Mesenchymal stem cell (in vitro differentiated cells and primary cell): ENCODE data around the gene CDKN1A.
"Not testable (repeated sequence)": the region's sequence is repeated elsewhere in the genome, so short reads cannot be mapped to it uniquely, and the experiment has no call there.

Source experiments
- DNase-seq: peaks from one replicate; pipeline ENCODE4 v3.0.0-alpha.2; 2013
- H2AFZ ChIP-seq: one replicate; pipeline ENCODE4 v1.6.1; 2013; ENCODE audit warnings: low read depth, mild to moderate bottlenecking, control low read depth, inconsistent platforms, low read length, moderate library complexity
- H2AK5ac ChIP-seq: 2 replicates; pipeline ENCODE4 v1.6.1; 2013; ENCODE audit warnings: low read length, moderate library complexity, mild to moderate bottlenecking, inconsistent platforms; ENCODE audit not compliant: severe bottlenecking
- H2BK120ac ChIP-seq: one replicate; pipeline ENCODE4 v1.6.1; 2013; ENCODE audit warnings: low read depth, mild to moderate bottlenecking, inconsistent platforms, low read length, moderate library complexity
- H2BK12ac ChIP-seq, 2 experiments: one replicate each; pipeline ENCODE4 v1.6.1; 2013; ENCODE audit warnings: inconsistent platforms in 2 of 2, low read length in 2 of 2, mild to moderate bottlenecking in 2 of 2, moderate library complexity in 2 of 2, control low read depth in 1 of 2
- H2BK15ac ChIP-seq: one replicate; pipeline ENCODE4 v1.6.1; 2013; ENCODE audit warnings: mild to moderate bottlenecking, low read depth, inconsistent platforms; ENCODE audit not compliant: poor library complexity, severe bottlenecking
- H2BK5ac ChIP-seq: 2 replicates; pipeline ENCODE4 v1.6.1; 2013; ENCODE audit warnings: low read depth, mild to moderate bottlenecking, low read length, control low read depth, inconsistent platforms; ENCODE audit not compliant: poor library complexity, severe bottlenecking
- H3K14ac ChIP-seq, 2 experiments: one replicate each; pipeline ENCODE4 v1.6.1; 2013; ENCODE audit warnings: inconsistent platforms in 2 of 2, low read length in 2 of 2, control low read depth in 1 of 2, mild to moderate bottlenecking in 1 of 2, moderate library complexity in 1 of 2
- H3K18ac ChIP-seq, 2 experiments: one replicate each; pipeline ENCODE4 v1.6.1; 2013; ENCODE audit warnings: inconsistent platforms in 2 of 2, low read length in 2 of 2, control low read depth in 1 of 2, low read depth in 1 of 2, mild to moderate bottlenecking in 1 of 2
- H3K23ac ChIP-seq, 2 experiments: one replicate each; pipeline ENCODE4 v1.6.1; 2013; ENCODE audit warnings: inconsistent platforms in 2 of 2, low read length in 2 of 2, mild to moderate bottlenecking in 2 of 2, moderate library complexity in 2 of 2, control low read depth in 1 of 2
- H3K27ac ChIP-seq: 2 replicates; pipeline ENCODE4 v1.5.1; 2013; ENCODE audit warnings: mild to moderate bottlenecking, moderate library complexity, low read length, control low read depth, inconsistent platforms; ENCODE audit not compliant: poor library complexity, severe bottlenecking
- H3K27me3 ChIP-seq, 2 experiments: 2 replicates each; pipeline versions ENCODE4 v1.6.1 to v1.7.0; 2013; ENCODE audit warnings: low read length in 2 of 2, mild to moderate bottlenecking in 2 of 2, moderate library complexity in 2 of 2, control low read depth in 1 of 2, inconsistent platforms in 1 of 2; ENCODE audit not compliant: control insufficient read depth in 1 of 2, insufficient read depth in 1 of 2
- H3K36me3 ChIP-seq, 2 experiments: 2 replicates each; pipeline versions ENCODE4 v1.6.1 to v1.7.0; 2013; ENCODE audit warnings: low read length in 2 of 2, control low read depth in 1 of 2, inconsistent platforms in 1 of 2, low read depth in 1 of 2, mild to moderate bottlenecking in 1 of 2; ENCODE audit not compliant: insufficient read depth in 2 of 2, control insufficient read depth in 1 of 2
- H3K4ac ChIP-seq, 2 experiments: one replicate each; pipeline ENCODE4 v1.6.1; 2013; ENCODE audit warnings: inconsistent platforms in 2 of 2, low read length in 2 of 2, mild to moderate bottlenecking in 2 of 2, moderate library complexity in 2 of 2, control low read depth in 1 of 2, low read depth in 1 of 2
- H3K4me1 ChIP-seq: 2 replicates; pipeline ENCODE4 v1.6.1; 2013; ENCODE audit warnings: low read depth, low read length, control low read depth; ENCODE audit not compliant: control insufficient read depth, insufficient read depth
- H3K4me2 ChIP-seq: 2 replicates; pipeline ENCODE4 v1.6.1; 2013; ENCODE audit warnings: low read length, mild to moderate bottlenecking, inconsistent platforms; ENCODE audit not compliant: poor library complexity, severe bottlenecking
- H3K4me3 ChIP-seq, 2 experiments: 2 replicates each; pipeline versions ENCODE4 v1.5.1 to v1.7.0; 2013; ENCODE audit warnings: low read length in 2 of 2, mild to moderate bottlenecking in 2 of 2, control low read depth in 1 of 2, low read depth in 1 of 2; ENCODE audit not compliant: insufficient read depth in 1 of 2
- H3K79me1 ChIP-seq: replicated peaks from 2 replicates; pipeline ENCODE4 v1.6.1; 2013; ENCODE audit warnings: mild to moderate bottlenecking, control low read depth, low read length, inconsistent platforms; ENCODE audit not compliant: poor library complexity, severe bottlenecking
- H3K9ac ChIP-seq: 2 replicates; pipeline ENCODE4 v1.7.0; 2013; ENCODE audit warnings: mild to moderate bottlenecking, low read length, moderate library complexity
- H3K9me3 ChIP-seq: 2 replicates; pipeline ENCODE4 v1.7.0; 2013; ENCODE audit warnings: mild to moderate bottlenecking, low read length; ENCODE audit not compliant: control insufficient read depth
- H4K8ac ChIP-seq: one replicate; pipeline ENCODE4 v1.6.1; 2013; ENCODE audit warnings: inconsistent platforms, mild to moderate bottlenecking, low read length, moderate library complexity
- H4K91ac ChIP-seq: one replicate; pipeline ENCODE4 v1.6.1; 2013; ENCODE audit warnings: mild to moderate bottlenecking, low read length, inconsistent platforms
- WGBS: methylation state at CpG from one replicate; pipeline ENCODE4 v1.1.7; 2013; ENCODE audit warnings: mixed read lengths; 5-methylcytosine and 5-hydroxymethylcytosine counted together

CDKN1A gene

GRCh38 chr6:36722365-36722764 lies 43.9 kb downstream of the CDKN1A start:
- no peak overlapping the region for H3K18ac ChIP-seq
- DNase-seq: no peak
- H2AFZ ChIP-seq: no peak overlapping the region
- no peak overlapping the region for H3K23ac ChIP-seq
- H3K27me3 ChIP-seq: peaks cover 9 to 25% of the 10 kb centered on the region in 2 experiments
- H3K4ac ChIP-seq: no peak overlapping the region
- no peak overlapping the region for H4K8ac ChIP-seq
- no peaks in the 10 kb centered on the region for H3K36me3 ChIP-seq
- no peak overlapping the region for H2AK5ac ChIP-seq
- no peaks in the 10 kb centered on the region for H3K9me3 ChIP-seq
- H3K4me2 ChIP-seq: no peak overlapping the region
- no peak overlapping the region for H3K4me3 ChIP-seq
- H3K9ac ChIP-seq: no peak overlapping the region
- no peaks in the 10 kb centered on the region for H3K79me1 ChIP-seq
- H2BK120ac ChIP-seq: no peak overlapping the region
- no peak overlapping the region for H3K27ac ChIP-seq
- WGBS: 74% methylated on average over 10 of the region's 10 CpGs
- H4K91ac ChIP-seq: no peak overlapping the region
- peaks cover 15% of the 10 kb centered on the region for H3K4me1 ChIP-seq
- no peak overlapping the region for H2BK5ac ChIP-seq
- H2BK15ac ChIP-seq: no peak overlapping the region
- H3K14ac ChIP-seq: no peak overlapping the region
- no peak overlapping the region for H2BK12ac ChIP-seq

GRCh38 chr6:36722879-36723278 lies 44.4 kb downstream of the CDKN1A start:
- H3K4me3 ChIP-seq: no peak overlapping the region
- H2BK12ac ChIP-seq: no peak overlapping the region
- no peak overlapping the region for H3K27ac ChIP-seq
- peaks cover 4 to 21% of the 10 kb centered on the region in 2 experiments for H3K27me3 ChIP-seq
- no peak overlapping the region for H2AK5ac ChIP-seq
- 85% methylated on average over 2 of the region's 2 CpGs for WGBS
- no peak overlapping the region for H2AFZ ChIP-seq
- no peak for DNase-seq
- no peak overlapping the region for H2BK15ac ChIP-seq
- H3K14ac ChIP-seq: no peak overlapping the region
- no peak overlapping the region for H3K9ac ChIP-seq
- no peak overlapping the region for H2BK5ac ChIP-seq
- H3K4me2 ChIP-seq: no peak overlapping the region
- no peak overlapping the region for H3K18ac ChIP-seq
- no peaks in the 10 kb centered on the region for H3K79me1 ChIP-seq
- H3K23ac ChIP-seq: no peak overlapping the region
- H4K91ac ChIP-seq: no peak overlapping the region
- H3K36me3 ChIP-seq: no peaks in the 10 kb centered on the region
- no peak overlapping the region for H2BK120ac ChIP-seq
- H3K4me1 ChIP-seq: peaks cover 16% of the 10 kb centered on the region
- no peak overlapping the region for H4K8ac ChIP-seq
- no peaks in the 10 kb centered on the region for H3K9me3 ChIP-seq
- no peak overlapping the region for H3K4ac ChIP-seq

GRCh38 chr6:36723992-36724391 lies 45.5 kb downstream of the CDKN1A start:
- not testable (repeated sequence) for H4K8ac ChIP-seq, H3K18ac ChIP-seq, H2BK5ac ChIP-seq, H3K36me3 ChIP-seq, H3K23ac ChIP-seq, H2BK15ac ChIP-seq, H3K14ac ChIP-seq, H2BK120ac ChIP-seq, H2AFZ ChIP-seq, H3K4me3 ChIP-seq, H3K79me1 ChIP-seq, DNase-seq, H3K9me3 ChIP-seq, H4K91ac ChIP-seq, H3K27ac ChIP-seq, H3K9ac ChIP-seq, H3K4me2 ChIP-seq, H2AK5ac ChIP-seq, H3K4ac ChIP-seq, H2BK12ac ChIP-seq
- 88% methylated on average over 3 of the region's 4 CpGs for WGBS
- Histone ChIP-seq H3K27me3 (peaks cover 0 to 13% of the 10 kb centered on the region in 2 experiments), H3K4me1 (peaks cover 13% of the 10 kb centered on the region)

GRCh38 chr6:36724514-36725390 lies 46.2 kb downstream of the CDKN1A start:
- no peaks in the 10 kb centered on the region for H3K79me1 ChIP-seq
- no peak overlapping the region for H2AK5ac ChIP-seq
- H3K4ac ChIP-seq: no peak overlapping the region
- no peak overlapping the region for H2BK12ac ChIP-seq
- no peaks in the 10 kb centered on the region for H3K36me3 ChIP-seq
- no peak overlapping the region for H3K27ac ChIP-seq
- no peak overlapping the region for H3K14ac ChIP-seq
- H4K8ac ChIP-seq: no peak overlapping the region
- no peaks in the 10 kb centered on the region for H3K9me3 ChIP-seq
- no peak overlapping the region for H4K91ac ChIP-seq
- no peak overlapping the region for H3K9ac ChIP-seq
- H2BK5ac ChIP-seq: no peak overlapping the region
- H3K27me3 ChIP-seq: peaks cover 0 to 8% of the 10 kb centered on the region in 2 experiments
- H2BK120ac ChIP-seq: no peak overlapping the region
- no peak overlapping the region for H2BK15ac ChIP-seq
- H3K18ac ChIP-seq: no peak overlapping the region
- DNase-seq: peak; percentile 75
- H2AFZ ChIP-seq: no peak overlapping the region
- 53% methylated on average over 12 of the region's 13 CpGs for WGBS
- H3K4me1 ChIP-seq: peaks cover 12% of the 10 kb centered on the region
- H3K4me2 ChIP-seq: no peak overlapping the region
- H3K4me3 ChIP-seq: no peak overlapping the region
- H3K23ac ChIP-seq: no peak overlapping the region
